MCF 10A (cell line): ENCODE data around the gene ZSCAN31. TPM values are rescaled to one million over a fixed set of nuclear protein-coding genes. Genes with fewer than 3 reads are reported as not detected.

Experiments used
- BruUV-seq: library from RNA; stranded (reverse); fragments of 400-500 nt; replicated peaks from 2 replicates; lab custom pipeline; 2021; lab: Mats Ljungman, UMichigan
- CTCF ChIA-PET: fragments of 300-600 bp; sonication (Branson Sonifier 250); formaldehyde crosslinking; extraction: SDS; loops from one replicate; lab custom pipeline; 2021; ENCODE audit warnings: antibody characterized with exemption, inconsistent platforms; lab: Yijun Ruan, JAX
- POLR2A ChIA-PET: fragments of 300-600, 350-650 bp; sonication (Branson Sonifier 250); formaldehyde crosslinking; extraction: SDS; loops from one replicate; lab custom pipeline; 2020; ENCODE audit warnings: antibody characterized with exemption, inconsistent platforms; lab: Yijun Ruan, JAX
- DNase-seq: peaks from one replicate; pipeline ENCODE4 v3.0.0-alpha.2; 2018; ENCODE audit not compliant: unreplicated experiment
- H3K27ac Mint-ChIP-seq: one replicate; pipeline ENCODE4 v1.8.0; 2022; ENCODE audit warnings: mild to moderate bottlenecking, low read depth, mixed read lengths; ENCODE audit not compliant: unreplicated experiment
- H3K27me3 Mint-ChIP-seq: one replicate; pipeline ENCODE4 v1.8.0; 2022; ENCODE audit warnings: mixed read lengths; ENCODE audit not compliant: insufficient read depth, unreplicated experiment
- H3K36me3 Mint-ChIP-seq: one replicate; pipeline ENCODE4 v1.8.0; 2022; ENCODE audit warnings: mild to moderate bottlenecking, moderate library complexity, mixed read lengths; ENCODE audit not compliant: insufficient read depth, unreplicated experiment
- H3K4me1 Mint-ChIP-seq: one replicate; pipeline ENCODE4 v1.8.0; 2022; ENCODE audit warnings: mixed read lengths; ENCODE audit not compliant: insufficient read depth, unreplicated experiment
- H3K4me3 Mint-ChIP-seq: one replicate; pipeline ENCODE4 v1.8.0; 2022; ENCODE audit warnings: mild to moderate bottlenecking, moderate library complexity, mixed read lengths; ENCODE audit not compliant: unreplicated experiment
- H3K9me3 Mint-ChIP-seq: one replicate; pipeline ENCODE4 v1.8.0; 2022; ENCODE audit warnings: mixed read lengths; ENCODE audit not compliant: unreplicated experiment
- intact Hi-C: fragments of 100-400 bp; cut with micrococcal nuclease; formaldehyde crosslinking; loops from 2 replicates; pipeline ENCODE4 v1.14.1; 2022
- total RNA-seq: library from RNA; stranded (reverse); gene quantifications from 2 replicates; pipeline ENCODE4 v1.2.3, GENCODE V29; 2022
- TF ChIP-seq, protein P1 (sequence below): fragments of 200-600 bp; IDR thresholded peaks from one replicate; pipeline ENCODE4 v1.8.0; 2022; ENCODE audit warnings: antibody characterized with exemption, mild to moderate bottlenecking; ENCODE audit not compliant: unreplicated experiment

The ZSCAN31 gene
- total RNA-seq, 1 experiment from 2014 or later, result 5.0 TPM

GRCh38 chr6:28345201-28345600, 9.3 kb upstream of the ZSCAN31 start:
- BruUV-seq, result no TSS peak
- Mint-ChIP-seq H3K4me3 (no peak overlapping the region), H3K4me1 (peaks cover 6% of the 10 kb centered on the region), H3K27me3 (peaks cover 20% of the 10 kb centered on the region), H3K27ac (no peak overlapping the region), H3K9me3 (no peaks in the 10 kb centered on the region), H3K36me3 (no peaks in the 10 kb centered on the region)
- ChIA-PET POLR2A (interaction anchor here (0.7 kb wide), 1 partner anchor 207 kb away, joined by 3 read pairs; no protein-coding TSS in a partner anchor), CTCF (interaction anchor here (0.7 to 1.6 kb wide), 2 partner anchors 64 to 178 kb away, joined by 3 to 5 read pairs; partner anchors contain the start of gene PGBD1)
- DNase-seq, result no peak
- TF ChIP-seq, protein P1, sequence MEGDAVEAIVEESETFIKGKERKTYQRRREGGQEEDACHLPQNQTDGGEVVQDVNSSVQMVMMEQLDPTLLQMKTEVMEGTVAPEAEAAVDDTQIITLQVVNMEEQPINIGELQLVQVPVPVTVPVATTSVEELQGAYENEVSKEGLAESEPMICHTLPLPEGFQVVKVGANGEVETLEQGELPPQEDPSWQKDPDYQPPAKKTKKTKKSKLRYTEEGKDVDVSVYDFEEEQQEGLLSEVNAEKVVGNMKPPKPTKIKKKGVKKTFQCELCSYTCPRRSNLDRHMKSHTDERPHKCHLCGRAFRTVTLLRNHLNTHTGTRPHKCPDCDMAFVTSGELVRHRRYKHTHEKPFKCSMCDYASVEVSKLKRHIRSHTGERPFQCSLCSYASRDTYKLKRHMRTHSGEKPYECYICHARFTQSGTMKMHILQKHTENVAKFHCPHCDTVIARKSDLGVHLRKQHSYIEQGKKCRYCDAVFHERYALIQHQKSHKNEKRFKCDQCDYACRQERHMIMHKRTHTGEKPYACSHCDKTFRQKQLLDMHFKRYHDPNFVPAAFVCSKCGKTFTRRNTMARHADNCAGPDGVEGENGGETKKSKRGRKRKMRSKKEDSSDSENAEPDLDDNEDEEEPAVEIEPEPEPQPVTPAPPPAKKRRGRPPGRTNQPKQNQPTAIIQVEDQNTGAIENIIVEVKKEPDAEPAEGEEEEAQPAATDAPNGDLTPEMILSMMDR, result no peak
- intact Hi-C loops, result no loop called here

DNA sequence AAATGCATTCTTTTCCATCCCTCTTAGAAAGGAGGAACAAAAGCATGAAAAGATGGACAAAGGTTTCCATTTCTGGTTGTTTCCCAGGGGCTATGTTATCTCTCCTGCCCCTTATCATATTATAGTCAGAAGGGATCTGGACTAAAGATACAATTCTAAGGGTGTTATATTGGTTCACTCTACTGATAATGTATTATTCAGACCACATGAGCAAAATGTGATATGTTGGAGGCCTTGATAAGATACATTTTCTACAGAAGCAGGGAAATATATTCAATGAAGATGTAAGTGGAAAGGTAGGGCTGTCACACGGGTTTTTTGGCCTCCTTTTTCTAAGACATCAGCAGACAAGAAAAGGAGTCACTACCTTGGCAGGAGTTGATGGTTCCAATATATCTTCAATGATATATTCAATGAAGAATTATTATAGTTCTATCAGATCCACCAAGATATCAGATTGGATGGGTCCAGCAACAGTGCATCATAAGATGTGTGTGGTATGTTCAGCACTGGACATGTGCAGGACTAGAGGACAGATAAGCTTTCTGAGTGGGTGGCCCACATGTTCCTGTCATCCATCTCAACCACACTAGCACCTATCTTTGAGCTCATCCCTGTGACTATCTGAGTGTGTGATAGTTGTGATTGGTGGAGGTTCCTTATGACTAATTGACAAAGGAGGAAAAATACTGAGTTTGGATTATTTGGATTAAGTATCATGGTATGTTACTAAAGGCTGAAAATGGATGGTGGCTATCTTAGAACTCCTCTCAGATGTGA, 8.1 kb upstream of the ZSCAN31 start:
- Mint-ChIP-seq H3K36me3 (no peaks in the 10 kb centered on the region), H3K9me3 (no peaks in the 10 kb centered on the region), H3K27ac (no peak overlapping the region), H3K27me3 (peaks cover 20% of the 10 kb centered on the region), H3K4me3 (no peak overlapping the region), H3K4me1 (no peaks in the 10 kb centered on the region)
- intact Hi-C loops, result no loop called here
- BruUV-seq, result no TSS peak
- ChIA-PET POLR2A (no interaction called here), CTCF (interaction anchor here (0.6 kb wide), 1 partner anchor 12 kb away, joined by 3 read pairs; no protein-coding TSS in a partner anchor)
- DNase-seq, result no peak
- TF ChIP-seq, protein P1, result no peak

DNA sequence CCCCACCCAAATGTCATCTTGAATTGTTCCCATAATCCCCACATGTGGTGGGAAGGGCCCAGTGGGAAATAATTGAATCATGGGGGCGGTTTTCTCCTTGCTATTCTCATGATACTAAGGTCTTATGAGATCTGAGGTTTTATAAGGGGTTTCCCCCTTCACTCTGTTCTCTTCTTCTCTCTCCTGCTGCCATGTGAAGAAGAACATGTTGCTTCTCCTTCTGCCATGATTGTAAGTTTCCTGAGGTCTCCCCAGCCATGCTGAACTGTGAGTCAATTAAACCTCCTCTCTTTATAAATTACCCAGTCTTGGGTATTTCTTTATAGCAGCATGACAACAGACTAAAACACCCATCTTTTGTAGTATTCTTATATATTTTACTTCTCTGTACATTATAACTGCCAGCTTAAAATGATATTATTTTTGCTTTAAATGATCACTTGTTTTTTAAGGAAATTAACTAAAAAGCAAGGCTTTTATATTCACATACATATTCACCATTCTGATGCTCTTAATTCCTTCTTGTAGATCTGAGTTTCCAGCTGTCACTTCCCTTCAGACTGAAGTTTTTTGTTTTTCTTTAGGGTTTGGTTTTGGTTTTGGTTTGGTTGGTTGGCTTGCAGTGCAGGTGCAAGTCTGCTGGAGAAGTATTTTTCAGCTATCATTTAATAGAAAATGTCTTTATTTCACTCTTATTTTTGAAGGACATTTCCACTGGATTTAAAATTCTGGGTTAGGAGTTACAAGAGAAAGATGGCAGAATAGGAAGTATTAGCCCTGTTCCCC, 4.6 kb upstream of the ZSCAN31 start:
- Mint-ChIP-seq H3K9me3 (no peaks in the 10 kb centered on the region), H3K4me1 (no peaks in the 10 kb centered on the region), H3K27ac (no peak overlapping the region), H3K27me3 (no peaks in the 10 kb centered on the region), H3K4me3 (no peak overlapping the region), H3K36me3 (no peaks in the 10 kb centered on the region)
- intact Hi-C loops, result no loop called here
- ChIA-PET POLR2A (interaction anchor here (0.8 to 1.6 kb wide), 3 partner anchors 9 to 128 kb away, joined by 3 to 7 read pairs (median 3); partner anchors contain the start of genes ZKSCAN3 and ZSCAN26), CTCF (no interaction called here)
- TF ChIP-seq, protein P1, result no peak
- no peak for DNase-seq
- BruUV-seq, result no TSS peak

GRCh38 chr6:28337121-28337520, 1.2 kb upstream of the ZSCAN31 start:
- H3K27me3 Mint-ChIP-seq, result no peaks in the 10 kb centered on the region
- H3K9me3 Mint-ChIP-seq, result no peaks in the 10 kb centered on the region
- H3K36me3 Mint-ChIP-seq, result no peaks in the 10 kb centered on the region
- no peak overlapping the region for H3K27ac Mint-ChIP-seq
- POLR2A ChIA-PET, result interaction anchor here (0.7 to 4.4 kb wide), 13 partner anchors 11 to 500 kb away, joined by 3 to 71 read pairs (median 15); partner anchors contain the start of genes PGBD1, ZKSCAN3, ZKSCAN8 and ZSCAN16
- TF ChIP-seq, protein P1, result no peak
- CTCF ChIA-PET, result interaction anchor here (2.3 kb wide), 1 partner anchor 18 kb away, joined by 11 read pairs; no protein-coding TSS in a partner anchor
- H3K4me1 Mint-ChIP-seq, result no peaks in the 10 kb centered on the region
- BruUV-seq, result no TSS peak
- intact Hi-C loops, result loop anchor here (5.0 kb wide), 1 partner anchor 200 kb away; no protein-coding TSS in a partner anchor
- no peak for DNase-seq
- H3K4me3 Mint-ChIP-seq, result no peak overlapping the region
